Left ventricle myocardium inferior (tissue), 1 donor: ENCODE measurements around the gene KLRG1. TPM values are rescaled to one million over a fixed set of nuclear protein-coding genes. Genes with fewer than 3 reads are reported as not detected.

Source experiments
- DNase-seq: peaks from one replicate; pipeline ENCODE4 v3.0.0-alpha.2; 2020
- H3K27ac ChIP-seq: fragments of 200-600 bp; replicated peaks from 2 replicates; pipeline ENCODE4 v1.8.0; 2021
- H3K27me3 ChIP-seq: fragments of 200-600 bp; 2 replicates; pipeline ENCODE4 v1.8.0; 2021; ENCODE audit warnings: low read depth
- H3K36me3 ChIP-seq: fragments of 200-600 bp; 2 replicates; pipeline ENCODE4 v1.8.0; 2021
- H3K4me1 ChIP-seq: fragments of 200-600 bp; 2 replicates; pipeline ENCODE4 v1.8.0; 2021
- H3K4me3 ChIP-seq: fragments of 200-600 bp; 2 replicates; pipeline ENCODE4 v1.8.0; 2021; ENCODE audit warnings: mild to moderate bottlenecking, moderate library complexity
- H3K9me3 ChIP-seq: fragments of 200-600 bp; replicated peaks from 2 replicates; pipeline ENCODE4 v1.8.0; 2021
- CTCF ChIP-seq: fragments of 200-600 bp; IDR thresholded peaks from 2 replicates; pipeline ENCODE4 v1.8.0; 2021; ENCODE audit warnings: antibody characterized with exemption, mild to moderate bottlenecking, borderline replicate concordance
- intact Hi-C: fragments of 100-400 bp; cut with micrococcal nuclease; formaldehyde crosslinking; loops from one replicate; pipeline ENCODE4 v1.11.0; 2022
- long read RNA-seq: library from polyadenylated mRNA; unstranded; transcript quantifications from one replicate; pipeline ENCODE4 v2.0.0, GENCODE V29; 2021
- total RNA-seq: library from RNA; stranded (reverse); fragmentation: NEBNext Ultra II Directional; extraction: Animal tissue kit (Norgen Biotek cat#: 25700); gene quantifications from one replicate; pipeline ENCODE4 v1.2.1, GENCODE V29; 2021
- donor health status: DM: no; HTN: yes; CAD: no; lungs with severe emphysema.

Gene KLRG1
- 6.9 TPM for total RNA-seq
- long read RNA-seq, partial matches to known transcripts = 0 of 2 reads
- long read RNA-seq, other reads (novel, unspliced or antisense) = 1 of 2 reads

GRCh38 chr12:8989413-8989812 is at the start of gene KLRG1:
KLRG1 (plus strand) TSS chr12:8989546; CDS start chr12:8989636, 90 bp downstream.
- Histone ChIP-seq H3K4me3 (no peak within 1 kb of the TSS), H3K27ac (peak within 1 kb of the TSS; percentile 21)

GRCh38 chr12:8941691-8942478 is 47.5 kb upstream of the KLRG1 start:
- Histone ChIP-seq H3K36me3 (peaks cover 73% of the 10 kb centered on the region), H3K4me3 (no peak overlapping the region), H3K4me1 (peaks cover 9% of the 10 kb centered on the region), H3K9me3 (no peaks in the 10 kb centered on the region), H3K27ac (no peak overlapping the region), H3K27me3 (no peaks in the 10 kb centered on the region)
- intact Hi-C loops = no loop called here
- no peak for TF ChIP-seq CTCF
- DNase-seq = no peak

More at GRCh38 chr12:8989413-8989812, at the start of gene KLRG1:
- TF ChIP-seq CTCF = no peak
- no peak for DNase-seq
- Histone ChIP-seq H3K9me3 (no peaks in the 10 kb centered on the region), H3K36me3 (no peaks in the 10 kb centered on the region), H3K4me1 (peaks cover 32% of the 10 kb centered on the region), H3K27me3 (no peaks in the 10 kb centered on the region)
- intact Hi-C loops = no loop called here

DNA sequence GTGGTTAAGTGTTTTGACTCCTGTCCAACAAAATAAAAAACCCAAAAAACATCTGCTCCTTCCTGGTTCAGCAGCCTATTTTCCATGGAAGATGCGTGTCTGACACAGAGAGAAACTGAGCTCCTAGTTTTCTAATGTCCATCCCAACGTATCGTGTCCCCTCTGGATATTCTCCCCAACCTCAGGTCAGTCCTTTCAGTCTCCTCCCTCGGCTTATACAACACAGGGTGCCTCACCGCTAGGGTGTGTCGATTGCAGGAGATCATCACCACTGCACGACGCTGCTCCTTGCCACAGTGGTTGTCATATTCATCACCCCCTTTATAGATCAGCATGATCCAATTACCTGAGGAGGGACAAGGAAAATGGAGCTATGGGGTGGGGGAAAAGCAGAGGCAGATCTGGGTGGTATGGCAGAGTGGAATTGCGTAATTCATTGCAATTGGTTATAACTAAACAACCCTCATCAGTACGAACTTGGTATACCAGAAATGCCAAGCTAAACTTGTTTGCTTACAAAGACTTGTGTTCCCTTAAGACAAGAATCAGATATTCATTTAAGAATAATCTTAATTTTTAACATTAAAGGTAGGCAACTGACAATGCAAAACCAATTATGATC is 45.7 kb upstream of the KLRG1 start:
- Histone ChIP-seq H3K36me3 (peaks cover 56% of the 10 kb centered on the region), H3K4me1 (peaks cover 24% of the 10 kb centered on the region), H3K27me3 (no peaks in the 10 kb centered on the region), H3K27ac (no peak overlapping the region), H3K9me3 (no peaks in the 10 kb centered on the region), H3K4me3 (no peak overlapping the region)
- intact Hi-C loops = no loop called here
- no peak for DNase-seq
- no peak for TF ChIP-seq CTCF

- peaks cover 49% of the 10 kb centered on the region for H3K4me1 ChIP-seq
- TF ChIP-seq CTCF = no peak
- no peak for DNase-seq
- H3K9me3 ChIP-seq = no peaks in the 10 kb centered on the region
- intact Hi-C loops = no loop called here
- no peaks in the 10 kb centered on the region for H3K27me3 ChIP-seq
- peaks cover 46% of the 10 kb centered on the region for H3K36me3 ChIP-seq
- H3K27ac ChIP-seq = no peak overlapping the region
- H3K4me3 ChIP-seq = no peak overlapping the region
These were observed 42.6 kb upstream of the KLRG1 start for GRCh38 chr12:8946733-8947132.

- intact Hi-C loops = no loop called here
- H3K4me1 ChIP-seq = peaks cover 51% of the 10 kb centered on the region
- no peak for DNase-seq
- peaks cover 36% of the 10 kb centered on the region for H3K36me3 ChIP-seq
- H3K9me3 ChIP-seq = peaks cover 1% of the 10 kb centered on the region
- TF ChIP-seq CTCF = no peak
- no peak overlapping the region for H3K27ac ChIP-seq
- H3K27me3 ChIP-seq = no peaks in the 10 kb centered on the region
- H3K4me3 ChIP-seq = peak overlapping the region; percentile 78
These were observed 41.6 kb upstream of the KLRG1 start for GRCh38 chr12:8947737-8948136.
